D341Med (cell line): Measurements from ENCODE around the gene UCKL1.
A peak's percentile ranks its signal among the peaks of the same experiment; 100 is the strongest.
"Not testable (repeated sequence)": the region's sequence is repeated elsewhere in the genome, so short reads cannot be mapped to it uniquely, and the experiment has no call there.

Source experiments
- DNase-seq: peaks from one replicate; pipeline ENCODE4 v3.0.0; 2012; ENCODE audit warnings: low spot score

UCKL1 gene

DNA sequence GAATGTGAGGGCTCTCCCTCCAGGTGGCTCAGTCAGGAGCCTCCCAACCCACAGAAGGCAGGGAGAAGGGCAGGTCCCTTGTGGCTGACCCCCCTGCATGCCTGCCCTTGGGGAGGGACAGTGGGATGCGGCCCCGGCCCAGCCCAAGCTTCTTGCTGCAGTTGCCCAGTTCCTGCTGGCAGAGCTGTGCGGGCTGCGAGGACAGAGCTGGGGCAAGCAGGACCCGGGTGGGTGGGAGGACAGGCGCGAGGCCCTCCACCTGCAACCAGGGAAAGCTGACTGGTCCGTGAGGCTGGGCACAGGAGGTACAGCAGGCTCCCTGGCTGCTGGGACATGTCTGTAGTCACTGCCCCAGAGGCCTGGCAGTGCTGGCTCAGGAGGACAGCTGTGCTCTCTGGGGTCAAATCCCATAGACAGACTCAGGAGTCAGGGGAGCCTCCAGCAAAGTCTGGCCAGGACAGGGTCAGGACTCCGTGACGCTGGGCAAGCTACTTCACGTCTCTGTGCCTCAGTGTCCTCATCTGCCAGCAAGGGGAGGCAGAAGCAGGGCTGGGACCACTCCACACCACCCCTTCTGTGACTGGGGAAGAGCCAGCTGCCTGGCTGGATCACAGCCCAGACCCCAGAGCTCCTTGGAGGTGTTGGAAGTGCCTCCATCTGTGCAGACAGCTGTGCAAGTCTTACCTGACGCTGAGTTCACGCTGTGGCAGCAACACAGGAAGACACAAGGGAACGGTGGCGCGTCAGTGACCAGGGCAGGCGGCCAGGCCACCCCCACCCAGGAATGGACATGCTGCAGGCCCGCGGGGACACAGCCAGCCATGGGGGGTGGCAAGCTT lies 13.0 kb downstream of the UCKL1 start:
- DNase-seq: peak; percentile 69

DNA sequence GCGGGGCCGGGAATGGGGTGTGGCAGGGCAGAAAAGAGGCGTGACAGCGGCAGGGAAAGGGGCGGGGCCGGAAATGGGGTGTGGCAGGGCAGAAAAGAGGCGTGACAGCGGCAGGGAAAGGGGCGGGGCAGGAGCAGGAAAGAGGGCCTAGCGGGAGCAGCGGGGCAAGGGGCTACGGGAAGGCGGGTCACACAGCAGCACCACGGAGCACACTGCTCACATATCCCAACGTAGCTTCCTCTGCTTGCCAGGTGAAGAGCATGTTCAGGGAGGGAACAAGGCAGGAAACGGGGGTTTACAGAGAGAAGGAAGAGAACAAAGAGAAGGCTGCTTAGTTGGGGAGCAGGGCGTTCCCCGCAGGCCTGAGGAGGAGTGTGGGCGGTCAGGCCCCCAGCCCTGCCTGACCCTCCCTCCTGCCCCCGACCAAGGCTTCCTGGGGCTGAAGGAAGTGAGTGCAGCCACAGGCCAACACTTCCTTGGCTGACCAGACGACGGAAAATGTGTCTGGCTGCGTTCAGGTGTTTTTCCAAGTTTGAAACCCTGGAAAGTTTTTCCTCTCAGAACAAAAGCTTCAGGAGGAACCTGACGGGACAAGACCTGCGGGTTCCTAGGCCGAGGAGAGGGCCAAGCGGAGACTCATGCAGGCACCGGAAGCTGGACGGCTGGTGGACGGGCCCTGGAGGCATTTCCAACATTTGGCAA lies 13.8 kb downstream of the UCKL1 start:
- DNase-seq: peak; percentile 77

- no peak for DNase-seq
These were observed 14.7 kb downstream of the UCKL1 start for GRCh38 chr20:63941282-63942081.

- no peak for DNase-seq
These were observed 15.5 kb downstream of the UCKL1 start for GRCh38 chr20:63940472-63941266.

- DNase-seq: no peak
These were observed 16.1 kb downstream of the UCKL1 start for GRCh38 chr20:63940071-63940471.

DNA sequence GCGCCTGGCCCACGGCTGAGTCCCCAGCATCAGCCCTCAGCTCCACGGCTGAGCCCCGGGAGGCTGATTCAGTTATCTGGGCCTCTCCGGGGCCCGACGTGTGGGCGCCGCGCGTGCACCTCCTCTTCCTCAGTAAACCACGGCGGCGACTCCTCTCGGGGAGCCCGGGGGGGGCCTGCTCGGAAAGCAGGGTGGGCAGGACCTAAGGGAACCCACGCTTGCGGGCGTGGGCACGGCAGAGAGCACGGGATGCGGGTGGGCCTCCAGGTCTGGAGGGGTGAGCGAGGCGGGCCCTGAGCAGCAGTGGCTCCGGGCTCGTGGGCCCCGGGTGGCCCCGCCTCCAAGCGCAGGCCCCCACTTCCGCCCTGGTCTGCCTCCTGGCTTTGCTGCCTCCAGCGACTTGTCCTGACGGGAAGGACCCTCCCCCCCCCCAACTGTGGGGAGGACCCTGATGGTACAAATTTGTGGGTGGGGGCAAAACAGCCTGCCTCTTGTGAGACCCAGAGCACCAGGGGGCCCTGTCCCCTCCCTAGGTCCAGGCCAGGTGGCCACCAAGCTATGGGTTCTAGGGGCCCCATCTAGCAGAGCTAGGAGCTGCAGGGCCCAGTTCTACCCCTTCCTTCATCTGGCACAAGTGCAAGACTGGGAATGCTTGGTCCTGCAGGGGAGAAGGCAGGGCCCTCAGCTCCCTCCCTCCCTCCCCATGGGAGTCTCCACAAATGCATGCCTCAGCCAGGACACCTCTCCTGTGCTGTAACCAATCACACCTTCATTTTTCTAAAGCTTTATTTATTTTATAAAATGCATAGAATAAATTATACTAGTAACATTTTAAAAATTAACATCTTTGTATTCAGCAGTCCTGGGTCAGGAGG lies 16.9 kb downstream of the UCKL1 start:
- no peak for DNase-seq

- DNase-seq: no peak
These were observed 18.6 kb downstream of the UCKL1 start for GRCh38 chr20:63937596-63937995.

DNA sequence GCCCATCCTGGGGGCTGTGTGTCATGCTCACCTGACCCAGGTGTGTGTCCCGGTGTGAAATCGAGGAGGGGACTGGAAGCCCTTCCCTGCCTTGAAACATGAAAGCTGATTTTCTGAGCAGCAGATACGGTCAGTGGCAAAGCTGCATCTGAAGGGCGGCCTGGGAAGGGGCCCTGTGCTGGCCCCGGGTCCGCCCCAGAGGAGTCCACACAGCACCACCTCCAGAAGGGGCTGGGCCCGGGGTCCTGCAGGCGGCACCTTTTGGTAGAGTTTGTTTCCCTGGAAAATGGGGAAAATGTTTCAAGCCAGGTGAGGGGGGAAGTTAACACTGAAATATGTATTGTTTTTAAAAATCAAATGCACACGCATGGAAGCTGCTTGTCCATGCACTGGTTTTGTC lies 20.8 kb downstream of the UCKL1 start:
- DNase-seq: no peak

DNA sequence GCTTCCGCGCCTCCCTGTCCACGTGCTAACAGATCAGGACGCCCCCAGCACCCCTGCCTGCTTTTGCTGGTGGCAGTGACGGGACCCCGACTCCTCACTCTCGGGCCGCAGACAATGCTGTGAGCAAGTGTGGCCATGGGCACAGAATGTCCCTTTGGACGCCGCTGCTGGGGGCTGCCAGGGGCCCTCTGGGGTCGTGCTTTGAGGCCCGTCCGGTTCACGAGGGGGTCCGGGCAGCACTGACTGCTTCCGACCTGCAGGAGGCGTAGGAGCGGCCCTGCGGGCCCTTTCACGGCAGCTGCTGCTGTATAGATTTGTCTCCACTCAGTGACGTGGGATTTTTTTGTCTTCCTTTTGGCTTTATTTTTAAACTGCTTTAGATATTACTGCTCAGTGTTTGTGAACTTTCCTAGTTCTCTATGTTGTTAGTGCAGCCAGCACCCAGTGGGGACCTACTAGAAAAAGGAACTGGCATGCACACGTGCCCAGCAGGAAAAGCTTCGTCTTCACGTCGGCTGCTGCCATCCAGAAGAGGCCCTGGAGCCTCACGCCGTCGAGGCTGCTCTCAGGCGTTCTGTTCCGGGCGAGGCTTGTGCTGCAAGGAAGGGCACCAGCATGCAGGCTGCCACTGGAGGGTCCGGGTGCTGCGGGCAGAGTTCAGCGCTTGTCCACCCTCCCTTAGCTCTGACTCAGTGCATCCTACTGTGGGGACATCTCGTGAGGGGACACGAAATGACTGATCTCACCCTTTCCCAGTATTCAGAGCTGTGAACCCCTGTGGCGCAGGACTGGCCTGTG lies 21.7 kb downstream of the UCKL1 start:
- peak; percentile 78 for DNase-seq

GRCh38 chr20:63933646-63934045 lies 22.6 kb downstream of the UCKL1 start:
- DNase-seq: no peak

DNA sequence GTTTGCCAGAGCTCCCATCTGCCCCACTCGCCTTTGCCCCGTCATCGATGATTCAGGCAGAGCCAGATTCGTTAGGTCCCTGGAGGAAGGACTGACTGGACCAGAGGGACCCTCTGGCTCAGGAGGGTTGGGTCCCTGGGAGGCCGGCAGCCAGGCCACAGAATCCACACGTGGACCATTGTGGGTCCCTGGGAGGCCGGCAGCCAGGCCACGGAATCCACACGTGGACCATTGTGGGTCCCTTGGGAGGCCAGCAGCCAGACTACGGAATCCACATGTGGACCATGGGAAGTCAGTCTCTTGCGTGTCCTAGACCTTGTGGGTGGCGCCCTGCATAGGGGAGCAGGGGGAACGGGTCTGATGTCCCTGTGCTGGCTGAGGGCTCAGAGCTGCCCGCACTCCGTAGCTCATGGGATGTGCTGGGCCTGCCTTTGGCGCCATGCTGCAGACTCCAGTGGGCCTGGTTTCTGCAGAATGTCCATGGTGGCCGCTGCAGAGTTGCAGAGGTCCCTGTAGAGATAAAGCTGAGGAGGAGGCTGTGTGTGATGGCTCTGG lies 23.5 kb downstream of the UCKL1 start:
- DNase-seq: no peak

DNA sequence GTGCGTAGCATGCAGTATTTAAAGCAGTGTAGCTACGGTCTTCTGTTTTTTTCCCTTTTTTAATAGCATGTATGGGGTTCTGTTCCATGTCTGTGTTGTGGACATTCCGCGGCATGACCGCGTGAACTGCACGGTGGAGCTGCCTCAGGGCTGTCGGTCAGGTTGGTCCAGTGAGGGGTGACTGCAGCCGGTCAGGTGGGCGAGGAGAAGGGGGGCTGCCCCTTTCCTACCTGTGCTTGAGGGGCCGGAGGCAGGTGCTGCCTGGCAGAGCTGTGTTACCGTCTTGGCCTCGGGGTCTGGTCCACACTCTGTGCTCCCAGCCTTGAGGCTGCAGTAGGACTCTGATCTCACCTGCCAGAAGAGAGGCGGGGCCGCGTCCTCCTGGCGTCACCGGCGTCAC lies 24.5 kb downstream of the UCKL1 start:
- DNase-seq: no peak

DNA sequence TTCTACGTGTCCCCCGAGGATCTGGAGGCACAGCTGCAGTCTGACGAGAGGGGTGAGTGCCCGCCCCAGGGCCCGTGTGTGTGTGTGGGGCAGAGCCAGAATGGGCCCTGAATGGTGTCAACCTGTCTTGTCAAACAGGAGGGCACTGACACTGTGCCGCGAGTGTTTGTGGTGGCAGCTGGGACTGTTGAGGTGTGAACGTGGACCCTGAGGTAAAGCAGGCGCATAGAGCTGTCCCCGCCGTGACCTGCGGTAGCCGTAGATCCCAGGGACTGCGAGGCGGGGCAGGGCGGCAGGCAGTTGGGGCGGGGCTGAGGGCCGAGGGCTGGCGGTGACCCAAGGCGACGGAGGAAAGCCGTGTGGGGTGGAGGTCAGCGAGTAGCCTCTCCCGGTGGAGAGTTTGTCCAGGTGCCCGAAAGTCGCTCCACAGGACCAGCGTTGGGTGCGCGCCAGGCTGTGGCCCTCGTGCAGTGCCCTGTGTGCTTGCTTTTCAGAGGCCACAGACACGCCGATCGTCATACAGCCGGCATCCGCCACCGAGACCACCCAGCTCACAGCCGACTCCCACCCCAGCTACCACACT lies 25.2 kb downstream of the UCKL1 start:
- no peak for DNase-seq

DNA sequence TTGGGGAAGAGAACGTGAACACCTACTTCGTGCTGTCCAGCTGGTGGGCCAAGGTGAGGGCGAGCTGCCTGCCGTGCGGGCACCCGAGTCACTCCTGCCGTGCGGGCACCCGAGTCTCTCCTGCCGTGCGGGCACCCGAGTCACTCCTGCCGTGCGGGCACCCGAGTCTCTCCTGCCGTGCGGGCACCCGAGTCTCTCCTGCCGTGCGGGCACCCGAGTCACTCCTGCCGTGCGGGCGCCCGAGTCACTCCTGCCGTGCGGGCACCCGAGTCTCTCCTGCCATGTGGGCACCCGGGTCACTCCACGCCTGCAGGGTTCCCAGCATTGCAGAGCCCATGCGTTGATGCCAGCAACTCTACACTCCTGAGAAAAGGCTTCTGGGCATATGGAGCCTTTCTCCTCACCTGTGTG lies 26.7 kb downstream of the UCKL1 start:
- DNase-seq: not testable (repeated sequence)

- DNase-seq: no peak
These were observed 27.1 kb downstream of the UCKL1 start for GRCh38 chr20:63929071-63929470.

GRCh38 chr20:63926298-63926697 lies 29.9 kb downstream of the UCKL1 start:
- no peak for DNase-seq

DNA sequence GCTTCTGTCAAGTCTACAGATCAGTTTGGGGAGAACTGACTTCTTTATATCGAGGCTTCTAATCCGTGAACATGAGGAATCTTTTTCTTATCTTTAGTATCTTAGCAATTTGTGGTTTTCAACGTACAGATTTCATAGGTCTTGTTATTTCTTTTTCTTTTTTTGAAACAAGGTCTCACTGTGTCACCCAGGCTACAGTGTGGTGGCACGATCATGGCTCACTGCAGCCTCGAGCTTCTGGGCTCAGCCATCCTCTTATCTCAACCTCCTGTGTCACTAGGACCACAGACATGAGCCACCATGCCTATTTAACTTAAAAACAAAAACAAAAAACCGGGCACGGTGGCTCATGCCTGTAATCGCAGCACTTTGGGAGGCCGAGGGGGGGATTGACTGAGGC lies 32.0 kb downstream of the UCKL1 start:
- no peak for DNase-seq

DNA sequence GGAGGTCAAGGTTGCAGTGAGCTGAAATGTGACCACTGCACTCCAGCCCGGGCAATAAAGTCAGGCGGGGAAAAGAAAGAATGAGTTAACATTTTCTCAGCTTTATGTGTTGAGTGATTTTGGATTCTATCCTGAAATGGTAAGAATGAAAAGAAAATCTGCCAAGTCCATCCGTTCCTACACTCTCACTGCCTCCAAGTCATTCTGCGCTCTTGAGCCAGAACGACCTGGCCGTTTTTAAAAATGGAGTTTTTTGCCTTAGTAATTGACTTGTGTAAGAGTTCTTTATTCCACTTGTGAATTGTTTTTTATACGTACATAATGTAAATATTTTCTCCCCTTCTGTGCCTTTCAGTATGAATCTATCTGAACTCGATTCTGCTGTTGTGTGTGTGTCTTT lies 32.6 kb downstream of the UCKL1 start:
- DNase-seq: no peak

GRCh38 chr20:63920226-63920625 lies 36.0 kb downstream of the UCKL1 start:
- no peak for DNase-seq
